ENCODE data around the gene PAXIP1. TPM values are rescaled to one million over a fixed set of nuclear protein-coding genes. Genes with fewer than 3 reads are reported as not detected.

Gene PAXIP1
- total RNA-seq, 1 experiment from 2014 or later: 47.8 TPM

DNA sequence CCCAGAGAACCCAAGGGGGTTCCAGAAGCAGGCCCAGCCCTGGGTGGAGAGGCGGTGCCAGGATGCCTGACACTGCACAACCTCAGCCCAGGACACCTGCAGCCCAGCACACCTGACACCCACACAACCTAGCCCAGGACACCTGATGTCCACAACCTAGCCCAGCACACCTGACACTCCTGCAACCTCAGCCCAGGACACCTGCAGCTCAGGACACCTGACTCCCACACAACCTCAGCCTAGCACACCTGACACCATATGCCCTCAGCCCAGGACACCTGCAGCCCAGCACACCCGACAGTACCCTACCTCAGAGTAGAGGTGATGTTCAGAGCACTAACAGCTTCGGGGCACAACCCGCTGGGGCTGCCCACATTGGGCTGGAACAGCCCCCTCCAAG lies 87.3 kb downstream of the PAXIP1 start:
- Histone ChIP-seq H3K4me1 (peaks cover 3% of the 10 kb centered on the region; the same call in 1 of the 2 replicates), H3K4me3 (no peak overlapping the region), H3K27ac (no peak overlapping the region), H3K36me3 (no peaks in the 10 kb centered on the region), H3K9me3 (replicated peaks) (no peaks in the 10 kb centered on the region), H3K27me3 (no peaks in the 10 kb centered on the region; the same call in 1 of the 2 replicates)
- no peak for DNase-seq

DNA sequence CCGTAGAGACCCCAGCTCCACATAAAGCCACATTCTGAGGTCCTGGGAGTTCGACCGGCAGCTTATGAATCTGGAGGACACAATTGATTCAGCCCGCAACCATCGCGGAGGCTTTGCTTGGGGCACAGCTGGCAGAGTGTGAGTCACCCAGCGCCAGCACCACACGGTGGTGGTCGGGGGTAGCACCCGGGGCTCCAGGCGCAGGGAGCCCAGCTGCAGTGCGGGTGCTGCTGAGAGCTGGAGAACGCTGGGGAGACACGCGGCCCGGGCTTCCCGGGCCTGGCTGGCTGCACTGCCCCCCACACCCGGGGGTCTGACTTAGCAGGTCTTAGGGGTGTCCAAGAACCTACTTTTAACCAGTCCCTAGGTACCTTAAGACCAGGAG lies 87.9 kb downstream of the PAXIP1 start:
- no peaks in the 10 kb centered on the region for H3K9me3 ChIP-seq (replicated peaks)
- H3K36me3 ChIP-seq: no peaks in the 10 kb centered on the region
- DNase-seq: peak in 1 of 2 experiments; percentile 22
- no peak overlapping the region for H3K4me3 ChIP-seq
- no peaks in the 10 kb centered on the region; the same call in 1 of the 2 replicates for H3K27me3 ChIP-seq
- peaks cover 3% of the 10 kb centered on the region; the same call in 1 of the 2 replicates for H3K4me1 ChIP-seq
- H3K27ac ChIP-seq: no peak overlapping the region

DNA sequence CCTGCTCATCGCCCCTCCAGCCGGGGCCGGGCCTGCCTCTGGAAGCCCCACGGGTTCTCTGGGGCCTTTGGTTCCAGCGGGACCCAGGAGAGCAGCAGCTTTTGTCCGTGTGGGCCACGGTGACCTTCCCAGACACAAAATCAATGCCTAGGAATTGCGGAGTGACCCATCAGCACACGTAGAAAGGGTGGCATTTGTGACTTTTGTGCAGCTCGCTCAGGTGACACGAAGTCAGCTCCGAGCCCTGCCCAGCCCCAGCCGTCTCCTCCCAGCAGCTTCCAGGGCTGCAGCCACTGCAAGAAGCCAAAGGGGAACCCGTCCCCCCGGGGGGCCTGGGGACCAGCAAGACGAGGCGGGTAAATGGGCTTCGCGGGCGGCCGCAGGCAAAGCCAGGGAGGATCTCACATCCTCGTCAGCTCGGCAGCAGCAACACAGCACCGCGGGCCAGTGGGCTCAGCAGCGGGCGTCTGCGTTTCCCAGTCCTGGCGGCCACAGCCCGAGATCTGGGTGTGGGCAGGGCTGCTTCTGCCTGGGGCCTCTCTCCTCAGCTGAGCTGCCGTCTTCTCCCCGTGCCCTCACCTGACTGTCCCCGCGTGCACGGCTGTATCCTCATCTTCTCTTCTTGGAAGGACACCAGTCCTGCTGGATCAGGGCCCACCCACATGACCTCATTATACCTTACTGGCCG lies 88.5 kb downstream of the PAXIP1 start:
- DNase-seq: no peak

DNA sequence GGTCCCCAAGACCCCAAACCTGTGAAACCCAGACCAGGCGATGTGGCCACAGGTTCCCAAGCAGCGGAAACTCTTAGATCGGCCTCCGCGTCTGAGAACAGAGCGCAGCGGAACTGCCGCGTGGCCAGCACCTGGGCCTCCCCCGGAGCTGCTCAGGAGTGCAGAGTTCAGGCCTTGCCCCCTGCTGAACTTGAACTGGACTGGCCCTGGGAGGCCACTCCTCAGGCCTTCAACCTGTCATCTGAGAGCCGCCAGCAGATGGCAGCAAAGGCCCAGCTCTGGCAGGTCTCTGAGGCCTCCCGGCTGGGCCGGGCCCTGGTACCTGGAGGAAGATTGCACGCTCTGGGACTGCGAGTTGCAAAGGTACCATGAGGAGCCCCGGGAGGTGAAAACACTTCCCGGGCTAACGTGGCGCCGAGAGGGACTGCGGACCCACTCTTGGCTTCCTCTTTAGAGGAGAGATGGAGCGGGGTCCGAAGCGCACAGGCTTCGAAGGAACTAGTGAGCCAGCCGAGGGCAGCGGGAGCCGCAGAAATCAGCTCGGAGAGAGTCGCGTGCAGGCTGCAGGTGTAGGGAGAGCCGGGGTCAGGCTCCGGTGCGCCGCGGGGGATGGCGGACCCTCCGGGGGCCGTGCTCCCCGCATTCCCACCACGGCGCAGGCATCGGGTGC lies 89.2 kb downstream of the PAXIP1 start:
- Histone ChIP-seq H3K4me3 (no peak overlapping the region), H3K4me1 (peaks cover 3% of the 10 kb centered on the region; the same call in 1 of the 2 replicates), H3K27ac (no peak overlapping the region; the same call in 1 of the 2 replicates), H3K36me3 (no peaks in the 10 kb centered on the region), H3K9me3 (replicated peaks) (no peaks in the 10 kb centered on the region), H3K27me3 (no peaks in the 10 kb centered on the region; the same call in 1 of the 2 replicates)
- DNase-seq: peak; percentile 78 to 86

More for the DNA sequence above, 88.5 kb downstream of the PAXIP1 start:
- H3K4me1 ChIP-seq: peaks cover 3% of the 10 kb centered on the region; the same call in 1 of the 2 replicates
- no peaks in the 10 kb centered on the region for H3K36me3 ChIP-seq
- H3K27me3 ChIP-seq: no peaks in the 10 kb centered on the region; the same call in 1 of the 2 replicates
- no peaks in the 10 kb centered on the region for H3K9me3 ChIP-seq (replicated peaks)
- H3K27ac ChIP-seq: no peak overlapping the region
- no peak overlapping the region for H3K4me3 ChIP-seq

DNA sequence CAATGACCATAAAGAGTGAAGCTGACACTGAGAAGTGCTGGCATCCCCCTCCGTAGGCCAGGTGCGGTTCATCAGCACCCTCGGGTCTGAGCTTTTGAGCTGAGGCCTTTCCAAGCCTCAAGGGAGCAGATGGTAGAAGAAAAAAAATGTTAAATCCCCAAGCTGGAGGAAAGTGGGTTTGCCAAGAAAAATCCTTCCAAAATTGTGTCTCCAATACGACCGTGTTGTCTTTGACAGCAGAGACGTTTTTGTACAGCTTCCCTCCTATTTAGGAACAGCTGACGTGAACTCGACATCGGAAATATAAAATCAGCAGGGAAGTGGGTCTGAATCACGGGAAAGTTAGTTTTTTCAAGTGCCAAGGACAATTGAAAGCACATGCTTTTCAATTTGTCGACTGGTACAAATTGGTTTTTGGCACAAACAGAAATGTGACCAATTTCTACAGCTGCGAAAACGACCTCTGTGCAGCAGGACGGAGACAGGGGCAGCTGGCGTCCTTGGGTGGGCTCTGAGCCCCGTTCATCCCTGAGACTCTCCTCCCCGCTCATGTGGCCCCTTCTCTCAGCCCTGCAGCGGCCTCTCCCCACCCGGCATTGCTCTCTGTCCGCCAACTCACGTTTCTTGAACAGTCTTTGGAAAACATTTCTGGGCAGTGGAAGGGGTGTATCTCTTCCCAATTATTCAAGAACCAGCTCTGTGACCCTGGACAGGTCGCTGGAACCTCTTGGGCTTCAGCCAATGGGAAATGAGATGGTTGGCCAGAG lies 89.9 kb downstream of the PAXIP1 start:
- peaks cover 3% of the 10 kb centered on the region; the same call in 1 of the 2 replicates for H3K4me1 ChIP-seq
- H3K9me3 ChIP-seq (replicated peaks): no peaks in the 10 kb centered on the region
- DNase-seq: peak; percentile 37 to 41
- no peak overlapping the region for H3K4me3 ChIP-seq
- no peak overlapping the region; the same call in 1 of the 2 replicates for H3K27ac ChIP-seq
- no peaks in the 10 kb centered on the region for H3K36me3 ChIP-seq
- no peaks in the 10 kb centered on the region; the same call in 1 of the 2 replicates for H3K27me3 ChIP-seq

DNA sequence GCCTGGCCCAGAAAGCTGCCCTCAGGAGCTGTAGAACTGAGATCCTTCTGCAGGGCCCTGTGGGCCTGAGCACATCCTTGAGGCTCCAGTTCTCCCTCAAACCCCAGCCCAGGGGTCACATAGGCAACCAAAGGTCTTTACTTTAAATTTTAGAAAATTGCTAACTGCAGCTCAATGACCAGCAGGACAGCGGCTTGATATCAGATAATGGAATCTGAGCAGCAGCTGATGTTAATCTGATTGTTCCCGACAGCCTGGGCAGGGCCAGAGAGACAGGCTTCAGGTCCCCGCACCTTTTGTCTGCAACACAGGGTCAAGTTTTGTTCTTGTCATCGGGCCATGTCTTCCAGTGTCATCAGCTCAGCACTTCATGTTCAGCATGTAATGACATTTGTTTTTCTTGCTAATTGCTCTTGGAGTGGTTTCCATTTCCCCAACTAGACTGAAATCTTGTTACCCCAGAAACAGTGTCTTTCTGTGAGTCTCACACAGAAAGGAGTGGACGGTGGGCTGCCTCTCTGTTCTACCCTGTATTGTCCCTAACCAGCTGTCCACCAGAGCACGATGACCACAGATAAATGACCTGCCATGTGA lies 91.0 kb downstream of the PAXIP1 start:
- Histone ChIP-seq H3K4me3 (no peak overlapping the region), H3K36me3 (no peaks in the 10 kb centered on the region), H3K9me3 (replicated peaks) (no peaks in the 10 kb centered on the region), H3K27me3 (no peaks in the 10 kb centered on the region; the same call in 1 of the 2 replicates), H3K27ac (no peak overlapping the region), H3K4me1 (peaks cover 3% of the 10 kb centered on the region; the same call in 1 of the 2 replicates)
- DNase-seq: no peak

DNA sequence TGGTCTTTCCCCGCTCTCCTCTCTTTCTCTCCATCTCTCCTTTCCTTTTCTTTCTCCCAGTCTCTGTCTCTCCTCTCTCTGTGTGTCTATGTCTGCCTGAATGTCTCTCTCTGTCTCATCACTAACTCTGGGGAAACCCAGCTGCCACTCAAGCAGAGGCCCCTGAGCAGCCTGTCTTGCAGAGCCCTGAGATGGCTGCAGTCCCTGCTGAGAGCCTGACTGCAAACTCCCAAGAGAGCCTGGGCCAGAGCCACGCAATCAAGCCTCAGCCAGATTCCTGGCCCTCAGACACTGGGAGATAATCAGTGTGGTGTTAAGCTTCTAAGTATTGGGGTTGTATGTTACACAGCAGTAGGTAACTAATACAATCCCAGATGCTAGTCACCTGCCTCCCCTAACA lies 91.5 kb downstream of the PAXIP1 start:
- H3K36me3 ChIP-seq: no peaks in the 10 kb centered on the region
- no peak overlapping the region for H3K27ac ChIP-seq
- H3K4me3 ChIP-seq: no peak overlapping the region
- H3K4me1 ChIP-seq: peaks cover 3% of the 10 kb centered on the region; the same call in 1 of the 2 replicates
- no peaks in the 10 kb centered on the region for H3K9me3 ChIP-seq (replicated peaks)
- no peak for DNase-seq
- H3K27me3 ChIP-seq: no peaks in the 10 kb centered on the region

DNA sequence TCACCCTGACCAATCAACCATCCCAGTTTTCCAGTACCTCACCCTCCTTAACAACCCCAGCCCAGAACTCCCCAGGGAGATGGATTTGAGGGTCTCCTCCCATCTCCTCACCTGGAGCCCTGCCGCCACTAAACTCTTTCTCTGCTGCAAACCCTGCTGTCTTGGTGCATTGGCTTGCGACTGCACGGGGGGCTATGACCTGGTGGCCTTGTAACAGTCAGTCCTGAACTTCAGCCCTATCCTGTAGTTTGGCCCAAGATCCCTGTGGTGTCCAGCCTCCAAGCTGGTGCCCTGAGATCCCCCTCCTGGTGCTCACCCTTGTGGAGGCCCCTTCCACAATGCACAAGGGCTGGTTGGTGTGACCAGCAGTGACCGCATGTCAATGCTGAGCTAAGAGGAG lies 91.9 kb downstream of the PAXIP1 start:
- H3K4me3 ChIP-seq: no peak overlapping the region
- no peaks in the 10 kb centered on the region for H3K36me3 ChIP-seq
- no peak for DNase-seq

DNA sequence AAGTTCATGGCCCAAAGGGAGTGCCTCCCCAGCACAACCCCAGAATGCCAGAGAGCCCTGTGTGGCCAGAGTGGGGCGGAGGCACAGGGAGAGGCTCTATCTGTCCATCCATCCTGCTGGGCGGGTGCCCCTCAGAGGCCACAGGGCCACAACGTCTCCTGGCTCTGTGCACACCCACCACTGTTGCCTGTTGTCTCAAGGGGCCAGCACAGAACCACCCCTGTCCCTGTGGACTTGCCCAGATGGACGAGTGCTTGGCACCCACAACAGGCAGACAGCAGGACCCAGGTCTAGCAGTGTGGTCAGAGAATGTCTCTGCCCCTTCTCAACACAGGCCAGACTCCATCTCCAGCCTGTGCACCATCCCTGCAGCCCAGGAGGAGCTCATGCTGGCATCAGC lies 92.8 kb downstream of the PAXIP1 start:
- no peak for DNase-seq
- Histone ChIP-seq H3K36me3 (no peaks in the 10 kb centered on the region), H3K27me3 (no peaks in the 10 kb centered on the region), H3K4me3 (no peak overlapping the region), H3K27ac (no peak overlapping the region), H3K4me1 (peaks cover 3% of the 10 kb centered on the region; the same call in 1 of the 2 replicates), H3K9me3 (replicated peaks) (no peaks in the 10 kb centered on the region)

More for the DNA sequence above, 91.9 kb downstream of the PAXIP1 start:
- no peaks in the 10 kb centered on the region for H3K9me3 ChIP-seq (replicated peaks)
- no peak overlapping the region for H3K27ac ChIP-seq
- no peaks in the 10 kb centered on the region for H3K27me3 ChIP-seq
- H3K4me1 ChIP-seq: peaks cover 3% of the 10 kb centered on the region; the same call in 1 of the 2 replicates

DNA sequence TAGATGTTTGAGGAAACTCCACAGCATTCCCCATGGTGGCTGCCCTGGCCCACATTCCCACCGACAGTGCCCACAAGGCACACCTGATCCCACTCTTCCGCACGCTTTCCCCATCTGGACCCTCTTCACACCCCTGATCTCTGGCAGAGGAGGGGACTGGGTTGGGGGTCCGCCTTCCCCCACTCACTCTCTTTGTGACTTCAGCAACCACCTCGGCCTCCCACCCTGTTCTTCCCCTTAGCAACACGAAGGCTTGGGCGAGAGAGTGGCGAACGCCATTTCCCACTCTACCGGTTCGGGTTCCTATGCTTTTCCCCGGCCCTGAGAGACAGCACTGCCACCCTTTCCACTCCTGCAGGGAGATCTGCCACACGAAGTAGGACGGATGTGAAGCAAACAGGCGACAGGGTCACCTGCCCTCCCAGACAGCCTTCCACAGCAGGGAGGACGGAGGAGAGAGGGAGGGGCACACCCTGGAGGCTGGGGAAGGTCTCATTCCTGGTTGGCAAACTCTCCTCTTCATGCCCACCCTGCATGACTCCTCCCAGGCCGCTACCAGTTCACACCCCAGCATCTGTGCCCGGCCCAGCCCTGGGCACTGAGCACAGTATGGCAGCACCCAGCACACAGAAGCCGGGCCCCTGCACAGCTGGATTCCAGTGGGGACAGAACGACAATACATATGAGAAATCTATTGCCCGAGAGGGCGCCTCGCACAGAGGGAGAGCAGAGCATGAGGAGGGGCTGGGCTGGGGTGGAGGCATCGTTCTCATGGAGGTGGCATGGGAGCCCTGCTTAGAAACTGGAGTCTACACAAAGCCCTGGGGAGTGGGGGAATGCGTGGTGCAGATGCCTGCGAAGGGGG lies 93.5 kb downstream of the PAXIP1 start:
- Histone ChIP-seq H3K27ac (no peak overlapping the region), H3K27me3 (no peaks in the 10 kb centered on the region), H3K36me3 (no peaks in the 10 kb centered on the region), H3K4me1 (peaks cover 3% of the 10 kb centered on the region; the same call in 1 of the 2 replicates), H3K4me3 (no peak overlapping the region), H3K9me3 (replicated peaks) (no peaks in the 10 kb centered on the region)
- no peak for DNase-seq

DNA sequence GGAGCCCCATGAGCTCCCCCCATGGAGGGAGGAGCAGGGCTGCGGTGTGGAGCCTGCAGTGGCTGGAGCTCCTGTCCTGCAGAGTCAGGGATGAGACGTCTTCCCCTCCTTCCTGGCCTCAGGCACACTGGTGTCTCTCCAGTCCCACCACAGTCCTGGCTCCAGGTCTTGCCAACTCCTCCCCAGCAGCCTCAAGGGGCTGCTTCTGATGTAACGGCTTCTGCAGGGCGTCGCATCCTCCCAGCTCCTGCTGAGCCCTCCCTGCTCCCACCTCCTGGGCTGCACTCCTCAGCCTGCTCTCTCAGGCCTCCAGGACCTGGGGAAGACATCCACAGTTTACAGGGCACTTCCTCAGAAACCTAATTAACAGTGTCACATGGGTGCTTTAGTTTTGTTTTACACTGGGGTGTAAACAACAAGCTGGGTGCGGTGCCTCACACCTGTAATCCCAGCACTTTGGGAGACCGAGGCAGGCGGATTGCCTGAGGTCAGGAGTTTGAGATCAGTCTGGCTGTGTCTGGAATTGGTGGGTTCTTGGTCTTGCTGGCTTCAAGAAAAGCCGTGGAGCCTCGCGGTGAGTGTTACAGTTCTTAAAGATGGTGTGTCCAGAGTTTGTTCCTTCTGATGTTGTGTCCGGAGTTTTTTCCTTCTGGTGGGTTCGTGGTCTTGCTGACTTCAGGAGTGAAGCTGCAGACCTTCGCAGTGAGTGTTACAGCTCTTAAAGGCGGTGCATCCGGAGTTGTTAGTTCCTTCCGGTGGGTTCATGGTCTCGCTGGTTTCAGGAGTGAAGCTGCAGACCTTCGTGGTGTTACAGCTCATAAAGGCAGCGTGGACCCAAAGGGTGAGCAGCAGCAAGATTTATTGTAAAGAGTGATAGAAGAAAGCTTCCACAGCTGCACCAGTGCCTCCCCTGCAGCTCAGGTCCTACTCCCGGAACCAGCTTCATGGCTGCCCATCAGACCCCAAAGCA lies 95.0 kb downstream of the PAXIP1 start:
- H3K36me3 ChIP-seq: no peaks in the 10 kb centered on the region
- no peaks in the 10 kb centered on the region for H3K27me3 ChIP-seq
- no peak overlapping the region for H3K27ac ChIP-seq
- H3K4me1 ChIP-seq: no peaks in the 10 kb centered on the region
- no peak overlapping the region for H3K4me3 ChIP-seq
- no peak for DNase-seq
- no peaks in the 10 kb centered on the region for H3K9me3 ChIP-seq (replicated peaks)

DNA sequence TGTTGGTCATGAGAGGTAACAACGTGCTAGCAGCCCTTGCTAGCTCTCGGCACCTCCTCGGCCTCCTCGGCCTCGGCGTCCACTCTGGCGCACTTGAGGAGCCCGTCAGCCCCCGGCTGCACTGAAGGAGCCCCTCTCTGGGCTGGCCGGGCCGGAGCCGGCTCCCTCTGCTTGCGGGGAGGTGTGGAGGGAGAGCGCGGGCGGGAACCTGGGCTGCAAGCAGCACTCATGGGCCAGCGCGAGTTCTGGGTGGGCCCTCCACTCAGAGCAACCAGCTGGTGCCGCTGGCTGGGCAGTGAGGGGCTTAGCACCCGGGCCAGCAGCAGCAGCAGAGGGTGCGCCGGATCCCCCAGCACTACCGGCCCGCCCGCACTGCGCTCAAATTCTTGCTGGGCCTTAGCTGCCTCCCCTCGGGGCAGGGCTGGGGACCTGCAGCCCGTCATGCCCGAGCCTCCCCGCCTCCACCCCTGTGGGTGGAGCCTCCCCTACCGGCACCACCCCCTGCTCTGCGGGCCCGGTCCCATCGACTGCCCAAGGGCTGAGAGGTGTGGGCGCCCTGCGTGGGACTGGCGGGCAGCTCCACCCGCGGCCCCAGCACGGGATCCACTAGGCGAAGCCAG lies 96.1 kb downstream of the PAXIP1 start:
- Histone ChIP-seq H3K36me3 (no peaks in the 10 kb centered on the region), H3K27ac (no peak overlapping the region), H3K4me1 (no peaks in the 10 kb centered on the region), H3K27me3 (no peaks in the 10 kb centered on the region), H3K4me3 (no peak overlapping the region), H3K9me3 (replicated peaks) (no peaks in the 10 kb centered on the region)
- no peak for DNase-seq
